ENCODE measurements around the gene TFAP2E.
A peak's percentile ranks its signal among the peaks of the same experiment; 100 is the strongest.

The TFAP2E gene

GRCh38 chr1:35611655-35612054 is 38.5 kb downstream of the TFAP2E start:
- Histone ChIP-seq H3K36me3 (ENCODE audit: insufficient read depth, low read depth, low read length) (peaks cover 87% of the 10 kb centered on the region), H3K9me3 (ENCODE audit: insufficient read depth, low read depth, low read length) (no peaks in the 10 kb centered on the region), H3K4me1 (ENCODE audit: insufficient read depth, low read length) (no peaks in the 10 kb centered on the region), H3K27me3 (ENCODE audit: insufficient read depth, low read length) (no peaks in the 10 kb centered on the region), H3K4me3 (ENCODE audit: low read length) (no peak overlapping the region), H3K27ac (ENCODE audit: low read length) (no peak overlapping the region), H3K9ac (ENCODE audit: low read depth, low read length) (no peak overlapping the region)

GRCh38 chr1:35615440-35615839 is 42.3 kb downstream of the TFAP2E start:
- H3K27ac ChIP-seq (ENCODE audit: low read length), result no peak overlapping the region
- H3K4me1 ChIP-seq (ENCODE audit: insufficient read depth, low read length), result no peaks in the 10 kb centered on the region
- H3K9me3 ChIP-seq (ENCODE audit: insufficient read depth, low read depth, low read length), result no peaks in the 10 kb centered on the region
- H3K9ac ChIP-seq (ENCODE audit: low read depth, low read length), result no peak overlapping the region
- peaks cover 87% of the 10 kb centered on the region for H3K36me3 ChIP-seq (ENCODE audit: insufficient read depth, low read depth, low read length)
- no peaks in the 10 kb centered on the region for H3K27me3 ChIP-seq (ENCODE audit: insufficient read depth, low read length)
- H3K4me3 ChIP-seq (ENCODE audit: low read length), result no peak overlapping the region

GRCh38 chr1:35619237-35620121 is 46.4 kb downstream of the TFAP2E start:
- Histone ChIP-seq H3K27ac (ENCODE audit: low read length) (no peak overlapping the region), H3K9ac (ENCODE audit: low read depth, low read length) (no peak overlapping the region), H3K9me3 (ENCODE audit: insufficient read depth, low read depth, low read length) (no peaks in the 10 kb centered on the region), H3K4me1 (ENCODE audit: insufficient read depth, low read length) (peaks cover 18% of the 10 kb centered on the region), H3K4me3 (ENCODE audit: low read length) (no peak overlapping the region), H3K27me3 (ENCODE audit: insufficient read depth, low read length) (no peaks in the 10 kb centered on the region), H3K36me3 (ENCODE audit: insufficient read depth, low read depth, low read length) (peaks cover 73% of the 10 kb centered on the region)

- H3K27me3 ChIP-seq (ENCODE audit: insufficient read depth, low read length), result no peaks in the 10 kb centered on the region
- H3K9me3 ChIP-seq (ENCODE audit: insufficient read depth, low read depth, low read length), result no peaks in the 10 kb centered on the region
- H3K27ac ChIP-seq (ENCODE audit: low read length), result no peak overlapping the region
- H3K9ac ChIP-seq (ENCODE audit: low read depth, low read length), result no peak overlapping the region
- no peak overlapping the region for H3K4me3 ChIP-seq (ENCODE audit: low read length)
- peaks cover 18% of the 10 kb centered on the region for H3K4me1 ChIP-seq (ENCODE audit: insufficient read depth, low read length)
- H3K36me3 ChIP-seq (ENCODE audit: insufficient read depth, low read depth, low read length), result peaks cover 58% of the 10 kb centered on the region
These were observed 49.5 kb downstream of the TFAP2E start for GRCh38 chr1:35622510-35623178.

- Histone ChIP-seq H3K4me1 (ENCODE audit: insufficient read depth, low read length) (peaks cover 18% of the 10 kb centered on the region), H3K9ac (ENCODE audit: low read depth, low read length) (no peak overlapping the region), H3K27ac (ENCODE audit: low read length) (no peak overlapping the region), H3K27me3 (ENCODE audit: insufficient read depth, low read length) (no peaks in the 10 kb centered on the region), H3K36me3 (ENCODE audit: insufficient read depth, low read depth, low read length) (peaks cover 57% of the 10 kb centered on the region), H3K4me3 (ENCODE audit: low read length) (no peak overlapping the region), H3K9me3 (ENCODE audit: insufficient read depth, low read depth, low read length) (no peaks in the 10 kb centered on the region)
These were observed 50.7 kb downstream of the TFAP2E start for GRCh38 chr1:35623832-35624231.

GRCh38 chr1:35629051-35629450 is 55.9 kb downstream of the TFAP2E start:
- Histone ChIP-seq H3K27ac (ENCODE audit: low read length) (no peak overlapping the region), H3K4me3 (ENCODE audit: low read length) (no peak overlapping the region), H3K9me3 (ENCODE audit: insufficient read depth, low read depth, low read length) (no peaks in the 10 kb centered on the region), H3K27me3 (ENCODE audit: insufficient read depth, low read length) (no peaks in the 10 kb centered on the region), H3K36me3 (ENCODE audit: insufficient read depth, low read depth, low read length) (peaks cover 74% of the 10 kb centered on the region), H3K9ac (ENCODE audit: low read depth, low read length) (no peak overlapping the region), H3K4me1 (ENCODE audit: insufficient read depth, low read length) (no peaks in the 10 kb centered on the region)

GRCh38 chr1:35631396-35631795 is 58.3 kb downstream of the TFAP2E start:
- Histone ChIP-seq H3K27ac (ENCODE audit: low read length) (no peak overlapping the region), H3K9me3 (ENCODE audit: insufficient read depth, low read depth, low read length) (no peaks in the 10 kb centered on the region), H3K27me3 (ENCODE audit: insufficient read depth, low read length) (no peaks in the 10 kb centered on the region), H3K4me1 (ENCODE audit: insufficient read depth, low read length) (no peaks in the 10 kb centered on the region), H3K36me3 (ENCODE audit: insufficient read depth, low read depth, low read length) (peaks cover 91% of the 10 kb centered on the region), H3K9ac (ENCODE audit: low read depth, low read length) (no peak overlapping the region), H3K4me3 (ENCODE audit: low read length) (no peak overlapping the region)

GRCh38 chr1:35633547-35633946 is 60.4 kb downstream of the TFAP2E start:
- peaks cover 85% of the 10 kb centered on the region for H3K36me3 ChIP-seq (ENCODE audit: insufficient read depth, low read depth, low read length)
- H3K9ac ChIP-seq (ENCODE audit: low read depth, low read length), result no peak overlapping the region
- no peaks in the 10 kb centered on the region for H3K9me3 ChIP-seq (ENCODE audit: insufficient read depth, low read depth, low read length)
- no peak overlapping the region for H3K27ac ChIP-seq (ENCODE audit: low read length)
- H3K4me3 ChIP-seq (ENCODE audit: low read length), result no peak overlapping the region
- H3K4me1 ChIP-seq (ENCODE audit: insufficient read depth, low read length), result peaks cover 6% of the 10 kb centered on the region
- no peaks in the 10 kb centered on the region for H3K27me3 ChIP-seq (ENCODE audit: insufficient read depth, low read length)

- peak overlapping the region; percentile 32; the same call in 1 of the 2 replicates for H3K9ac ChIP-seq (ENCODE audit: low read depth, low read length)
These were observed 64.3 kb downstream of the TFAP2E start for GRCh38 chr1:35637401-35637809.

GRCh38 chr1:35640380-35641232 is 67.5 kb downstream of the TFAP2E start:
- no peaks in the 10 kb centered on the region for H3K9me3 ChIP-seq (ENCODE audit: insufficient read depth, low read depth, low read length)
- peaks cover 6% of the 10 kb centered on the region for H3K4me1 ChIP-seq (ENCODE audit: insufficient read depth, low read length)
- H3K27me3 ChIP-seq (ENCODE audit: insufficient read depth, low read length), result peaks cover 12% of the 10 kb centered on the region
- H3K36me3 ChIP-seq (ENCODE audit: insufficient read depth, low read depth, low read length), result peaks cover 18% of the 10 kb centered on the region; the same call in 1 of the 2 replicates
- H3K27ac ChIP-seq (ENCODE audit: low read length), result peak overlapping the region; percentile 59
- peak overlapping the region; percentile 99 for H3K4me3 ChIP-seq (ENCODE audit: low read length)
- peak overlapping the region; percentile 98 for H3K9ac ChIP-seq (ENCODE audit: low read depth, low read length)

More at GRCh38 chr1:35637401-35637809, 64.3 kb downstream of the TFAP2E start:
- Histone ChIP-seq H3K27me3 (ENCODE audit: insufficient read depth, low read length) (no peaks in the 10 kb centered on the region), H3K9me3 (ENCODE audit: insufficient read depth, low read depth, low read length) (no peaks in the 10 kb centered on the region), H3K36me3 (ENCODE audit: insufficient read depth, low read depth, low read length) (peaks cover 48% of the 10 kb centered on the region), H3K27ac (ENCODE audit: low read length) (no peak overlapping the region), H3K4me3 (ENCODE audit: low read length) (peak overlapping the region; percentile 5; the same call in 1 of the 2 replicates), H3K4me1 (ENCODE audit: insufficient read depth, low read length) (peaks cover 6% of the 10 kb centered on the region)

GRCh38 chr1:35641233-35641866 is 68.2 kb downstream of the TFAP2E start, which contains the start of gene PSMB2:
TSS of gene PSMB2 (minus strand) at chr1:35641526. CDS start at chr1:35641432, 94 bp downstream.
- peaks cover 6% of the 10 kb centered on the region for H3K4me1 ChIP-seq (ENCODE audit: insufficient read depth, low read length)
- peaks cover 11% of the 10 kb centered on the region; the same call in 1 of the 2 replicates for H3K36me3 ChIP-seq (ENCODE audit: insufficient read depth, low read depth, low read length)
- H3K9me3 ChIP-seq (ENCODE audit: insufficient read depth, low read depth, low read length), result no peaks in the 10 kb centered on the region
- peak within 1 kb of the TSS; percentile 99 for H3K4me3 ChIP-seq (ENCODE audit: low read length)
- H3K27me3 ChIP-seq (ENCODE audit: insufficient read depth, low read length), result peaks cover 19% of the 10 kb centered on the region
- H3K9ac ChIP-seq (ENCODE audit: low read depth, low read length), result peak within 1 kb of the TSS; percentile 98
- H3K27ac ChIP-seq (ENCODE audit: low read length), result peak within 1 kb of the TSS; percentile 59
